ENCODE measurements around the gene KCNIP4. TPM values are rescaled to one million over a fixed set of nuclear protein-coding genes. Genes with fewer than 3 reads are reported as not detected.
A peak's percentile ranks its signal among the peaks of the same experiment; 100 is the strongest.
"Not testable (repeated sequence)": the region's sequence is repeated elsewhere in the genome, so short reads cannot be mapped to it uniquely, and the experiment has no call there.

The KCNIP4 gene
- total RNA-seq, 1 experiment from 2014 or later = 0.91 TPM

- CTCF ChIA-PET = interaction anchor here (0.7 to 2.7 kb wide), 3 partner anchors 15 to 346 kb away, joined by 3 to 13 read pairs (median 6); no protein-coding TSS in a partner anchor
- BruUV-seq (replicated peaks) = no TSS peak
- H3K27ac Mint-ChIP-seq (ENCODE audit: low read depth, unreplicated experiment) = no peak overlapping the region
- TF ChIP-seq CTCF (IDR thresholded peaks at IDR 0.05; ENCODE audit: unreplicated experiment) = no peak
- no peak overlapping the region for H3K4me3 Mint-ChIP-seq (ENCODE audit: unreplicated experiment)
- no peaks in the 10 kb centered on the region for H3K27me3 Mint-ChIP-seq (ENCODE audit: insufficient read depth, unreplicated experiment)
- peaks cover 4% of the 10 kb centered on the region for H3K9me3 Mint-ChIP-seq (ENCODE audit: unreplicated experiment)
- no peaks in the 10 kb centered on the region for H3K36me3 Mint-ChIP-seq (ENCODE audit: insufficient read depth, unreplicated experiment)
- no peak for DNase-seq (ENCODE audit: unreplicated experiment)
- intact Hi-C loops (cut with micrococcal nuclease) = no loop called here
- H3K4me1 Mint-ChIP-seq (ENCODE audit: insufficient read depth, unreplicated experiment) = no peaks in the 10 kb centered on the region
- POLR2A ChIA-PET = no interaction called here
Measured at GRCh38 chr4:20787940-20788665, 1160.5 kb downstream of the KCNIP4 start.

GRCh38 chr4:20783134-20783533 is 1165.4 kb downstream of the KCNIP4 start:
- H3K9me3 Mint-ChIP-seq (ENCODE audit: unreplicated experiment) = peaks cover 15% of the 10 kb centered on the region
- H3K27ac Mint-ChIP-seq (ENCODE audit: low read depth, unreplicated experiment); BruUV-seq (replicated peaks); DNase-seq (ENCODE audit: unreplicated experiment); H3K4me1 Mint-ChIP-seq (ENCODE audit: insufficient read depth, unreplicated experiment); H3K27me3 Mint-ChIP-seq (ENCODE audit: insufficient read depth, unreplicated experiment); H3K36me3 Mint-ChIP-seq (ENCODE audit: insufficient read depth, unreplicated experiment); H3K4me3 Mint-ChIP-seq (ENCODE audit: unreplicated experiment); intact Hi-C loops (cut with micrococcal nuclease); POLR2A ChIA-PET: not testable (repeated sequence)
- CTCF ChIA-PET = interaction anchor here (0.6 to 3.0 kb wide), 2 partner anchors 9 to 24 kb away, joined by 3 to 13 read pairs; no protein-coding TSS in a partner anchor

GRCh38 chr4:20778896-20779295 is 1169.7 kb downstream of the KCNIP4 start:
- H3K36me3 Mint-ChIP-seq (ENCODE audit: insufficient read depth, unreplicated experiment) = no peaks in the 10 kb centered on the region

GRCh38 chr4:20773144-20773997 is 1175.2 kb downstream of the KCNIP4 start:
- no peak overlapping the region for H3K4me3 Mint-ChIP-seq (ENCODE audit: unreplicated experiment)
- POLR2A ChIA-PET = interaction anchor here (0.6 to 1.4 kb wide), 3 partner anchors 288 to 696 kb away, joined by 3 to 4 read pairs (median 4); no protein-coding TSS in a partner anchor
- CTCF ChIA-PET = interaction anchor here (0.5 to 5.9 kb wide), 84 partner anchors 9 to 1437 kb away, joined by 3 to 152 read pairs (median 4); no protein-coding TSS in a partner anchor

More at GRCh38 chr4:20778896-20779295, 1169.7 kb downstream of the KCNIP4 start:
- no peaks in the 10 kb centered on the region for H3K27me3 Mint-ChIP-seq (ENCODE audit: insufficient read depth, unreplicated experiment)
- CTCF ChIA-PET = interaction anchor here (0.6 to 1.4 kb wide), 3 partner anchors 356 to 691 kb away, joined by 3 to 4 read pairs (median 4); no protein-coding TSS in a partner anchor
- peaks cover 15% of the 10 kb centered on the region for H3K9me3 Mint-ChIP-seq (ENCODE audit: unreplicated experiment)
- BruUV-seq (replicated peaks) = no TSS peak
- POLR2A ChIA-PET = no interaction called here
- intact Hi-C loops (cut with micrococcal nuclease) = no loop called here
- DNase-seq (ENCODE audit: unreplicated experiment) = no peak
- no peak overlapping the region for H3K27ac Mint-ChIP-seq (ENCODE audit: low read depth, unreplicated experiment)
- H3K4me1 Mint-ChIP-seq (ENCODE audit: insufficient read depth, unreplicated experiment) = peaks cover 6% of the 10 kb centered on the region
- TF ChIP-seq CTCF (IDR thresholded peaks at IDR 0.05; ENCODE audit: unreplicated experiment) = no peak
- no peak overlapping the region for H3K4me3 Mint-ChIP-seq (ENCODE audit: unreplicated experiment)

More at GRCh38 chr4:20773144-20773997, 1175.2 kb downstream of the KCNIP4 start:
- no peaks in the 10 kb centered on the region for H3K4me1 Mint-ChIP-seq (ENCODE audit: insufficient read depth, unreplicated experiment)
- H3K36me3 Mint-ChIP-seq (ENCODE audit: insufficient read depth, unreplicated experiment) = no peaks in the 10 kb centered on the region
- H3K9me3 Mint-ChIP-seq (ENCODE audit: unreplicated experiment) = no peaks in the 10 kb centered on the region
- peak; percentile 64 for TF ChIP-seq CTCF (IDR thresholded peaks at IDR 0.05; ENCODE audit: unreplicated experiment)
- intact Hi-C loops (cut with micrococcal nuclease) = loop anchor here (1.0 to 5.0 kb wide), 3 partner anchors 362 to 994 kb away; no protein-coding TSS in a partner anchor
- no TSS peak for BruUV-seq (replicated peaks)
- peak overlapping the region; percentile 23 for H3K27ac Mint-ChIP-seq (ENCODE audit: low read depth, unreplicated experiment)
- DNase-seq (ENCODE audit: unreplicated experiment) = peak; percentile 75
- H3K27me3 Mint-ChIP-seq (ENCODE audit: insufficient read depth, unreplicated experiment) = no peaks in the 10 kb centered on the region
